Bladder microvascular endothelial cell (primary cell): ENCODE measurements around the gene RAB11A. TPM values are rescaled to one million over a fixed set of nuclear protein-coding genes. Genes with fewer than 3 reads are reported as not detected.

Experiments
- total RNA-seq: library from RNA; depleted of rRNA; stranded (reverse); fragments of >200 nt; gene quantifications from 2 replicates; pipeline ENCODE4 v1.2.3, GENCODE V29; 2014

Gene RAB11A
- total RNA-seq: 103 and 447 TPM in 2 replicates

GRCh38 chr15:65869126-65869953 is at the start of gene RAB11A:
Gene RAB11A, plus strand, starts transcription at chr15:65869491. Its CDS starts 95 bp downstream, at chr15:65869586.

Other genes starting within 250 kb of the RAB11A start
- 1.8 and 15.1 TPM in 2 replicates for gene SLC24A1, start 247.6 kb upstream of the RAB11A start, total RNA-seq
- 15.7 and 38.3 TPM in 2 replicates for gene DENND4A, start 77.2 kb upstream of the RAB11A start, total RNA-seq